ENCODE data around the gene GGCT.

DNA sequence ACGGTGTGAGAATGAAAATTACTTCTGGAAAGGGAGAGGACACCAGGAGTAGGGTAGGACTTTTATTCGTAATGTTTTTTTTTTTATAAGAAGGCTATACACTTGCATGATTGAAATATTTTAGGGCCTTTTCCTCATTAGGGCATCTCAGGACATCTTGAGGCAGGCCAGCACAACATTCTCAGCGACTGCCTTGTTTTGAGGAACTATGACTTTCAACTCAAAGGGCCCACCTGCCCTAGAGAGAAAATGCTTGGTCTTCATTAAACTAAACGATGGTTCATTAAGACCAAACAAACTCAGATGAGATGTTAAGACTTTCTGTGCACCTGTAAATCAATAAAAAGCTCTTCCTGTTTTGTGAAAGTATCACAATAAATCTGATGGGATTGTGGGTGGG is 37.4 kb downstream of the GGCT start:
- TF ChIP-seq, protein P1, sequence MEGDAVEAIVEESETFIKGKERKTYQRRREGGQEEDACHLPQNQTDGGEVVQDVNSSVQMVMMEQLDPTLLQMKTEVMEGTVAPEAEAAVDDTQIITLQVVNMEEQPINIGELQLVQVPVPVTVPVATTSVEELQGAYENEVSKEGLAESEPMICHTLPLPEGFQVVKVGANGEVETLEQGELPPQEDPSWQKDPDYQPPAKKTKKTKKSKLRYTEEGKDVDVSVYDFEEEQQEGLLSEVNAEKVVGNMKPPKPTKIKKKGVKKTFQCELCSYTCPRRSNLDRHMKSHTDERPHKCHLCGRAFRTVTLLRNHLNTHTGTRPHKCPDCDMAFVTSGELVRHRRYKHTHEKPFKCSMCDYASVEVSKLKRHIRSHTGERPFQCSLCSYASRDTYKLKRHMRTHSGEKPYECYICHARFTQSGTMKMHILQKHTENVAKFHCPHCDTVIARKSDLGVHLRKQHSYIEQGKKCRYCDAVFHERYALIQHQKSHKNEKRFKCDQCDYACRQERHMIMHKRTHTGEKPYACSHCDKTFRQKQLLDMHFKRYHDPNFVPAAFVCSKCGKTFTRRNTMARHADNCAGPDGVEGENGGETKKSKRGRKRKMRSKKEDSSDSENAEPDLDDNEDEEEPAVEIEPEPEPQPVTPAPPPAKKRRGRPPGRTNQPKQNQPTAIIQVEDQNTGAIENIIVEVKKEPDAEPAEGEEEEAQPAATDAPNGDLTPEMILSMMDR (IDR thresholded peaks at IDR 0.05): no peak
- TF ChIP-seq POLR2A (IDR thresholded peaks at IDR 0.05): no peak
